HEK293T (cell line): ENCODE data around the gene ARHGAP26.
"Not testable (repeated sequence)": the region's sequence is repeated elsewhere in the genome, so short reads cannot be mapped to it uniquely, and the experiment has no call there.

Experiments used
- ARNT ChIP-seq: fragments of 450-650 bp; IDR thresholded peaks from 2 replicates; pipeline ENCODE4 v1.6.1; 2017; ENCODE audit warnings: mild to moderate bottlenecking
- BHLHE40 ChIP-seq: fragments of 450-650 bp; IDR thresholded peaks from 2 replicates; pipeline ENCODE4 v1.6.1; 2016; ENCODE audit warnings: mild to moderate bottlenecking, moderate library complexity, borderline replicate concordance
- ELF4 ChIP-seq: fragments of 450-650 bp; IDR thresholded peaks from 2 replicates; pipeline ENCODE4 v1.6.1; 2017; ENCODE audit warnings: antibody characterized with exemption
- FOXM1 ChIP-seq: fragments of 450-650 bp; IDR thresholded peaks from 2 replicates; pipeline ENCODE4 v1.6.1; 2017; ENCODE audit warnings: mild to moderate bottlenecking, borderline replicate concordance
- LEF1 ChIP-seq: fragments of 450-650 bp; IDR thresholded peaks from 2 replicates; pipeline ENCODE4 v1.6.1; 2017; ENCODE audit warnings: mild to moderate bottlenecking, borderline replicate concordance
- SP1 ChIP-seq: fragments of 450-650 bp; IDR thresholded peaks from 2 replicates; pipeline ENCODE4 v1.6.1; 2017
- SUZ12 ChIP-seq: fragments of 450-650 bp; IDR thresholded peaks from 2 replicates; pipeline ENCODE4 v1.6.1; 2016; ENCODE audit warnings: mild to moderate bottlenecking
- TARDBP ChIP-seq: fragments of 450-650 bp; IDR thresholded peaks from 2 replicates; pipeline ENCODE4 v1.6.1; 2016
- ZNF384 ChIP-seq: fragments of 450-650 bp; IDR thresholded peaks from 2 replicates; pipeline ENCODE4 v1.6.1; 2016

GRCh38 chr5:143090044-143090443 lies 319.9 kb downstream of the ARHGAP26 start:
- TF ChIP-seq SP1, BHLHE40, TARDBP, ZNF384, ELF4, ARNT, SUZ12, FOXM1, LEF1: not testable (repeated sequence)
